GM12878 (cell line): ENCODE results near the gene CRACDL. TPM values are rescaled to one million over a fixed set of nuclear protein-coding genes. Genes with fewer than 3 reads are reported as not detected.
A peak's percentile ranks its signal among the peaks of the same experiment; 100 is the strongest.

ENCODE experiments used
- ATAC-seq: fragments of 200-7000 bp; cut with Tn5 transposase; 3 replicates; pipeline ENCODE4 v1.9.1; 2020; ENCODE audit warnings: mild to moderate bottlenecking, moderate library complexity
- BruUV-seq: library from RNA; stranded (reverse); fragments of 400-500 nt; replicated peaks from 2 replicates; lab custom pipeline; 2021; lab: Mats Ljungman, UMichigan
- CTCF ChIA-PET: fragments of 300-600 bp; sonication (Branson Sonifier 250); formaldehyde crosslinking; extraction: SDS; loops from one replicate; lab custom pipeline; 2021; ENCODE audit warnings: inconsistent platforms; lab: Yijun Ruan, JAX
- POLR2A ChIA-PET: fragments of 350-600 bp; formaldehyde crosslinking; extraction: SDS; loops from one replicate; lab custom pipeline; 2021; ENCODE audit warnings: inconsistent platforms; lab: Charles Lee
- RAD21 ChIA-PET: fragments of 300-600 bp; sonication (Branson Sonifier 250); formaldehyde crosslinking; loops from one replicate; lab custom pipeline; 2023; ENCODE audit warnings: antibody characterized with exemption; ENCODE audit not compliant: unreplicated experiment; lab: Charles Lee
- SMC1A ChIA-PET: fragments of 300-600 bp; sonication (Branson Sonifier 250); formaldehyde crosslinking; loops from one replicate; lab custom pipeline; 2023; ENCODE audit not compliant: unreplicated experiment, uncharacterized antibody; lab: Charles Lee
- DNase-seq: peaks from one replicate; pipeline ENCODE4 v3.0.0-alpha.2; 2011; ENCODE audit warnings: low read depth, low spot score
- FAIRE-seq: peaks from 3 replicates; lab custom pipeline; 2011; peaks lifted over from hg19 to GRCh38; lab: Jason Lieb, UNC
- H2AFZ ChIP-seq: 2 replicates; pipeline ENCODE4 v1.6.0; 2011; ENCODE audit warnings: low read depth, low read length, control low read depth; ENCODE audit not compliant: control insufficient read depth
- H3K27ac ChIP-seq: 2 replicates; pipeline ENCODE4 v1.5.1; 2011; ENCODE audit warnings: control low read depth; ENCODE audit not compliant: control insufficient read depth, insufficient read depth
- H3K27me3 ChIP-seq, 2 experiments: replicated peaks in 1 of 2; 2 replicates each; pipeline versions ENCODE4 v1.6.0 to v1.6.1; 2011; ENCODE audit warnings: low read length in 1 of 2; ENCODE audit not compliant: control insufficient read depth in 2 of 2, insufficient read depth in 2 of 2
- H3K36me3 ChIP-seq, 2 experiments: 2 replicates each; pipeline ENCODE4 v1.5.1; 2011; ENCODE audit warnings: low read length in 1 of 2; ENCODE audit not compliant: control insufficient read depth in 2 of 2, insufficient read depth in 2 of 2
- H3K4me1 ChIP-seq: 2 replicates; pipeline ENCODE4 v1.6.1; 2011; ENCODE audit warnings: mild to moderate bottlenecking, low read length, moderate library complexity, mixed read lengths; ENCODE audit not compliant: control insufficient read depth, insufficient read depth
- H3K4me2 ChIP-seq: 2 replicates; pipeline ENCODE4 v1.6.0; 2011; ENCODE audit warnings: control low read depth; ENCODE audit not compliant: control insufficient read depth, insufficient read depth
- H3K4me3 ChIP-seq: fragments of 200-600 bp; sonication (generic); 2 replicates; pipeline ENCODE4 v1.5.1; 2016
- H3K79me2 ChIP-seq: 2 replicates; pipeline ENCODE4 v1.6.0; 2011; ENCODE audit warnings: low read length; ENCODE audit not compliant: control insufficient read depth, insufficient read depth
- H3K9ac ChIP-seq: 2 replicates; pipeline ENCODE4 v1.8.0; 2011; ENCODE audit warnings: low read length, control low read depth, mixed read lengths; ENCODE audit not compliant: control insufficient read depth, insufficient read depth
- H3K9me3 ChIP-seq: replicated peaks from 3 replicates; pipeline ENCODE4 v1.5.1; 2011; ENCODE audit warnings: mild to moderate bottlenecking, low read length; ENCODE audit not compliant: control insufficient read depth, insufficient read depth
- H4K20me1 ChIP-seq: 2 replicates; pipeline ENCODE4 v1.6.0; 2011; ENCODE audit not compliant: control insufficient read depth, insufficient read depth
- EED ChIP-seq: sonication (generic); IDR thresholded peaks from 2 replicates; pipeline ENCODE4 v1.6.1; 2016; ENCODE audit warnings: antibody characterized with exemption, low read depth
- SPI1 ChIP-seq: IDR thresholded peaks from 2 replicates; pipeline ENCODE4 v1.6.1; 2011; ENCODE audit warnings: low read depth, mild to moderate bottlenecking, low read length, moderate library complexity, borderline replicate concordance; ENCODE audit not compliant: insufficient read depth
- ZNF687 ChIP-seq: fragments of 450-650 bp; IDR thresholded peaks from 2 replicates; pipeline ENCODE4 v1.6.1; 2017; ENCODE audit warnings: mild to moderate bottlenecking, moderate library complexity
- whole genome bisulfite sequencing: methylation state at CpG from one replicate; pipeline ENCODE4 v1.1.6; 2016; ENCODE audit warnings: low lambda C conversion rate; ENCODE audit not compliant: insufficient replicate concordance, insufficient coverage; ENCODE audit errors: missing lambda C conversion rate; 5-methylcytosine and 5-hydroxymethylcytosine counted together
- in situ Hi-C: fragments of 300-500 bp; cut with MboI; formaldehyde crosslinking; loops from 9 replicates; pipeline ENCODE4 v1.14.3; 2018; ENCODE audit warnings: mixed read lengths
- intact Hi-C: fragments of 100-400 bp; cut with micrococcal nuclease; formaldehyde crosslinking; loops from one replicate; pipeline ENCODE4 v1.14.2; 2022; ENCODE audit not compliant: unreplicated experiment
- polyA plus RNA-seq, 11 experiments: library from polyadenylated mRNA; depleted of rRNA in 4 of 11; unstranded in 6 of 11; stranded (reverse) in 5 of 11; fragments of >200 nt; fragmentation: Nextera tagmentation in 4 of 11; fragmentation: Illumina TruSeq in 1 of 11; extraction: Ambion mirVana in 4 of 11; extraction: Trizol in 1 of 11; gene quantifications; 1 replicate in 1 of 11; 2 replicates in 10 of 11; pipeline versions ENCODE4 v1.2.1 to v1.2.3, GENCODE V29; 2011 to 2016; ENCODE audit warnings: inconsistent platforms in 2 of 11, missing spikeins in 2 of 11, low read depth in 1 of 11
- total RNA-seq, 4 experiments: library from RNA; depleted of rRNA in 3 of 4; stranded (reverse); fragments of >200 nt in 3 of 4; fragmentation: Illumina TruSeq in 1 of 4; extraction: Trizol in 1 of 4; gene quantifications; 2 replicates each; pipeline versions ENCODE4 v1.2.1 to v1.2.3, GENCODE V29; 2013 to 2021

The CRACDL gene
- total and polyA plus RNA-seq, 10 of the 15 experiments (the other 5 are each of a cell fraction or from before 2014, with no cell fraction given): 0.03 to 0.72 (median 0.14) TPM

GRCh38 chr2:98825020-98825350 is 111.0 kb downstream of the CRACDL start (continued):
- TF ChIP-seq ZNF687: no peak

GRCh38 chr2:98824256-98825019 is 111.6 kb downstream of the CRACDL start:
- BruUV-seq: no TSS peak
- Histone ChIP-seq H3K4me3 (no peak overlapping the region), H3K9ac (no peak overlapping the region), H3K9me3 (no peaks in the 10 kb centered on the region; the same call in 2 of the 3 replicates), H3K27me3 (no peaks in the 10 kb centered on the region), H3K4me2 (no peak overlapping the region), H2AFZ (no peak overlapping the region), H4K20me1 (no peaks in the 10 kb centered on the region), H3K79me2 (no peaks in the 10 kb centered on the region), H3K4me1 (no peaks in the 10 kb centered on the region), H3K27ac (no peak overlapping the region), H3K36me3 (no peaks in the 10 kb centered on the region)
- FAIRE-seq (no peak), DNase-seq (no peak), ATAC-seq (no peak)
- ChIA-PET RAD21 (no interaction called here), POLR2A (no interaction called here), CTCF (interaction anchor here (0.6 kb wide), 1 partner anchor 58 kb away, joined by 3 read pairs; no protein-coding TSS in a partner anchor), SMC1A (interaction anchor here (0.6 to 1.5 kb wide), 5 partner anchors 8 to 175 kb away, joined by 3 to 4 read pairs (median 3); no protein-coding TSS in a partner anchor)
- in situ Hi-C loops: no loop called here
- TF ChIP-seq EED (no peak), SPI1 (peak; percentile 23; the same call in 1 of the 2 replicates)
- intact Hi-C loops: no loop called here
- WGBS: 16% methylated on average over 2 of the region's 2 CpGs
